RPMI8226 (cell line): ENCODE data around the gene SCRN2.

Experiments
- DNase-seq: peaks from one replicate; pipeline ENCODE4 v3.0.0-alpha.2; 2015

Gene SCRN2

DNA sequence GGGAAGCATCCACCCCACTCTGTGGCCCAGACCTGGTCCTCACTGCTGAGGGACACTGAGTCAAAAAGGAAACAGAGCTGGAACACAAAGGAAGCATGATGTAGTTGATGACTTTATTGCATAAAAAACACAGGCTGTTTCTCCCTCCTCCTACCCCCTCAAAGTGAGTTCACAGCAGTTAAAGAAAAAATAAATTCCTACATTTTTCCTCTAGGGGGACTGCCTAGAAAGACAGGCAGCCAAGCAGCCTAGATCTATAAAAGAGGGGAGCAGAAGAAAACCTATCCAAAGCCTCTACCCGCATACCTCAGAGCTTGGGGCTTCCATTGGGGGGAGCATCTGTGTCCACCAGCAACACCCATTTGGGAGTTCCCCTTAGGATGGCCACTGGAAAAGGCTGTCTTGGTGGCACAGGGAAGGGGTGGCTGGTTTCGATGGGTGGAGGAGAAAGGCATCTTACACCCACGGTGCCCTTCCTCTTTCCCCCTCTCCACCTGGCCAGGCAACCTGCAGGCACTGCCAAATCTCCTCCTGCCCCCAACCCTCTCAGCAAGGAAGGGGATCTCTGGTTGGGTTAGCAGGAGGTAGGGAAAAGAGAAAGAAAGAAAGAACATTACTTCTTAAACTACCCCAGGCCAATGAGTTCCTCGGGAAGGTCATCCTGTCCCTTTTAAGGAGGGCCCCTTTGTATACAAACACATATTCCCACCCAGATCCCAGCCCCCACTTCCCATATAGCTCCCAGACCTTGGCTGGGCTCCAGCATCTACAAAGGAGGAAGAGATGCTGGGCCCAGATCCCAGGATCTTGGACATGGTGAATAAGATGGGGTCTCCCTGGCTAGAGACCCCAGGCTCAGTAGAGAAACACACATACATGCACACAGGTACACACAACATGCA, 4.0 kb upstream of the SCRN2 start:
- no peak for DNase-seq

DNA sequence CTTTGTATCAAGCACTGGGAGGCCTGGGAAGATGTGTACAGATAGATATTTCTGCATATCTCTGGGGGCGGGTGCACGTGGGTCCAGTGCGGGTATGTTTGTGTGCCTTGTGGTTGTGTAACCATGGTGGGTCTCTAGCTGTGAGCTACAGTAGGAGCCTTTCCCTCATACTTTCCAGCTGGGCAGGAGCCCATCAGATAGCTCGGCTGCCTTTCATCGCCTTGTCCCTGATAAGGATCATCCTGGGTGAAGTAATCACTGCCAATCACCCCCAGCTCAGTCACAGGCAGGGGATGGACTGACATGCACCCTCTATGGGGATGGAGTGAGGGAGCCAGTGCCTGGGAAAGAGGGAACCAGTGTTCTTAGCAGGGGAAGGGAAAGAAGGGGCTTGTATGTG, 3.2 kb upstream of the SCRN2 start:
- no peak for DNase-seq

DNA sequence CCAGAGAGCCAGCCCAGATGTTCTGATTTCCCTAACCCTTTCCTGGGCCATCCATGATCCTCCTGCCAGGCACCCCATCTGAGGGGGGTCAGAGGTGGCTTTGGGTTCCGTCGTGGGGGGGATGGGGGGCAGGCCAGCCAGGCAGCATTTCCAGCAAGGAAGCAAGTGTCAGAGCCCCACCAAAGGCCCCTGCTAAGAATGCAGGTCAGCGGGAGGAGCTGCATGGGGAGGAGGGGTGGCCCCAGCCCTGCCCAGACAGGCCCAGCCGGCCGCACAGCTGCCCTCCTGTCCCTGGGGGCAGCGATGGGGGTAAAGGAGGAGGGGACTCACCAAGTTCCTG, 2.3 kb upstream of the SCRN2 start:
- no peak for DNase-seq

DNA sequence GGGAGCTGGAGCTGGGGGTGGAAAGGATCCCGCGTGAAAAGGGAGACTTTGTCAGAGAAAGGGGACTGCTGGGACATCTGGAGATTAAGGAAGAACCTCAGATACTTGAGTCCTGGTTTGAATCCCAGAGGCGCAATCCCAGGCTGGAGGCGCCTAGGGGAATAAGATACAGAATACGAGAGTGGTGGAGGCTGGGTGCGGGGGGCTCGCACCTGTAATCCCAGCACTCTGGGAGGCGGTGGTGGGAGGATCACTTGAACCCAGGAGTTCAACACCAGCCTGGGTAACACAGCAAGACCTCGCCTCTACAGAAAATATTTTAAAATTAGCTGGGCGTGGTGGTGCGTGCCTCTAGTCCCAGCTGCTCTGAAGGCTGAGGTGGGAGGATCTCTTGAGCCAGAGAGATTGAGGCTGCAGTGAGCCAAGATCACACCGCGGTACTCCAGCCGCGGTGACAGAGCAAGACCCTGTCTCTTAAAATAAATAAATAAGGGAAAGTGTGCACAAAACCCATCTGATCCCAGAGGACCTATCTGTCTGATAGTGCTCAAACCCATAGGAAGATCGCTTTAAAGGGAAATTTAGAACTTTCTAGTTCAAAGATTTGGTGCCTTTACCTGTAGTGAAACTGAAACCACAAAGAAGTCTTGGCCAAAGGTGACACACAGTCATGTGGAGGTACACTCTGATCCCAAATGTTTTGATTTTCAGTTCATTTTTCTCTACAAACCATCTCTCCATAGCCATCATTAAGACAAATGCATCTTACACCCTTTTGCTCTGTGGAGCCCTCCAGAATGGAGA, 617 bp upstream of the SCRN2 start:
- peak; percentile 41 for DNase-seq

DNA sequence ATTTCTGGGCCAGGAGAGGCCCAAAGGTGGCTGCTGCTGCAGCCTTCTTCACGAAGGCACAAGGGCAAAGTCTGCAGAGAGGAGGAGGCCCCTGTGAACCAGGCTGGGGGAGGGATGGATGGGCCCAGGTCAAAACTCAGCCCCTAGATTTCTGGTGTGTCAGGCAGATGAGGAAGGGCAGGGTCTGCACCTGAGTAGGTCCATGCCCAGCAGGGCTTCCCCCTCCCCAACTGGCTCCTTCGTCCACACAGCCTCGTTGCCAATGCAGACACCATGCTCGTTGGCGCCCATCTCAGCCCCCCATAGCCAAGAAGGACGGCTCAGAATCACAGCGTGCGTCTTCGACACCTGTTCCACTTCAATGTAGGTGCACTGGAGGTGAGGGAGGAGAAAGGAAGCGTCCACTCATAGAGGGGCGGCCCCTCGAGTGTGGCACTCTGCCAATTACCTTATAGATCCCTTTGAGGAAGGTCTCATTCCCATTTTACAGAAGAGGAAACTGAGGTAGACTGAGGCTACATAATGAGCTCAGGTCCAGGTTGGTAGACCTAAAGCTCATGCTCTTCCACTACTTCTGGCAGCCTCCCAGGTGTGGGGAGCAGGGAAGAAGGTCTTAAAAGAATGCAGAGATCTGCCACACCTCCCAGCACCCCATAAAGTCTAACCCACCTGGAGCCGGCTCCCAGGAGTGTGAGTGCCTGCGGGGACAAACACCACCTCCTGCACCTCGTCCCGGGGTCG, 902 bp downstream of the SCRN2 start:
- DNase-seq, result no peak

DNA sequence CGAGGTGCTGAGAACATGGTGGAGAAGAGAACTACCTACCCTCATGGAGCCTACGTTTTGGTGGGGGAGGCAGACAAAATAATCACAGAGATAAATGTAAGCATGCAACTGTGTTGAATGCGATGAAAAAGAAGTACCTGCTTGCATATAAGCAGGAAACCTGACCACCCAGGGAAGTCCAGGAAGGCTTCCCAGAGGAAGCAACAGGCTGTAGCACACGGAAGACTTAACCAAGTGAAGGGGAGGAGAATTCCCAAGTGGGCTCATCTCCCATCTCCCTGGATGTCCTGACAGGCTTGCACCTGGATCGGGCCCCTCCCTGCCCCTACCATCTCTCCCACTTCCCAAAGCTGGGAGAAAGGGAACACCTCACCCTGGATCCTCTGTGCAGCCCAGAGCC, 2.0 kb downstream of the SCRN2 start:
- no peak for DNase-seq

DNA sequence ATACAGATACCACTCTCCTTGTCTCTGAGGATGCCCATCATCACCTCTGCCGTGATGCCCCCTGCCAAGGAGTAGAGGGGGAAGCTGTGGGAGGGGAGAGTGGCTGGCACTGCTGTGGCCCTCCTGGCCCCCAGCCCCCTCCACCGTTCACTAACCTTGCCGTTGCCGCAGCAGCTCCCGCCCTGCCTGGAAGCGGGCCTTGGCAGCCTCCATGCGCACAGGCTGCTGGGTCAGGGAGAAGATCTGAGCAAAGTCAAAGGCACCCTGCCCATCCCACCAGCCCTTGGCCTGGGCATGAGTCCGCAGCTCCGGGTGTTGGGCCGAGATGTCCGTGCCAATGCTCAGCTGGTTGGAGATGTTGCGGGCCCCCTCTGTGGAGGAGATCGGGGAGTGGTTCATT, 2.4 kb downstream of the SCRN2 start:
- DNase-seq, result no peak

DNA sequence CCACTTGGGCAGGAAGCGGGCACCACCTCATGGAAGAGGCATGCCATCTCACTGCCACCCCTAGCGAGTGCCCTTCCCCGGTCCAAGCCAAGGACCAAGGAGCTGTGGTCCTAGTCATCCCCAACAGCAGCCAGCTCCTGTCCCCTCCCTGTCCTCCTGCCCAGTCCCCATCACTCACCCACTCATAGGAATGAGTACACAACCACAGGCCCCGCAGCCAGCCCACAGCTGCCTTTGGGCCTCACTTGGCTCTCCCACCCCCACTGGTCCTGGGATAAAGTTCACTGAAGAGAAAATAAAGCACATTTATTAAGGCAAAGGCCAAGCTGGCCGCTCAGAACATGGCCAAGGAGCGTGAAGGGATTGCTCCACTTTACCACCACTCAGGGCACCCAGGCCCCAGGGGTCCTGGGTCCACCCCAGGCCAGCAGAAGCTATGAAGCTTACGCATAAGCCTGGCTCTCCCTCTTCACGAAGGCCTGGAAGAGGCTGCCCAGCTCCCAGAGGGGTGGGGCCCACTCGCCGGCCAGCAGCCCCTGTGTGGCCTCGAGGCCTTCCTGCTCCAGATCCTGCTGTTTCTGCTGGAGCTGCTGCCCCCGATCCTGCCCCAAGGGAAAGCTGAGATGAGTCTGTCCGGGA, 3.6 kb downstream of the SCRN2 start:
- no peak for DNase-seq

DNA sequence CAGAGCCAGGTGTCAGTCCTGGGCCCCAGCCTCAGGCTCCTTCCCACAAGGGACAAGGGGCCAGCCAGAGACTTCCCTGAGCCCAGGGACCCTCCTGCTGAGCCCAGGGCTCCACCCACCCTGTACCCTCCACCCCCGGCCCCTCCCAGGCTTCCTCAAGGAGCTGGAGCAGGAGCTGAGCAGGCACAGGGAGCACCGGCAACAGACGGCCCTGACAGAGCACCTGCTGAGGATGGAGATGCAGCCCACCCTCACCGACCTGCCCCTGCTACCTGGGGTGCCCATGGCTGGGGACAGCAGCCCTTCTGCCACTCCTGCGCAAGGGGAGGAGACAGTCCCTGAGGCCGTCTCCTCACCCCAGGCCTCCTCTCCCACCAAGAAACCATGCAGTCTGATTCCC, 4.5 kb downstream of the SCRN2 start:
- DNase-seq, result no peak

DNA sequence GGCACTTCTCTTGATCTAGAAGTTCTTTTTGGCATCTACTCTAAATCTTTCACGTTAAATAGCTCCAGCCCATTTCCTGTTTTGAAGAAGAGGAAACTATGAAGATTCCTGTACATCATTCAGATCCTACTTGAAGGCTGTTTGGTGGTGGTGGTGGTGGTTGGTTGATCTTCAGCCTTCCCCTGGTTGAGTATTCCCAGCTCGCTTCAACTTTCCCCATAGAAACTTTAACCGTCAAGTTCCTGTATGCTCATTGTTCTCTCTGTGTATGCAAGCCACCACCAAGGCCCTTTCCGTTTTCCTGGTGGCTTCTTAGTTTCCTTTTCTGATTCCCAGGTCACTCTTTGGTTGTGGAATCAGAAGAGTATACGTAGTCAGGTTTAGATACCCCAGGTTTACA, 6.3 kb downstream of the SCRN2 start:
- no peak for DNase-seq

DNA sequence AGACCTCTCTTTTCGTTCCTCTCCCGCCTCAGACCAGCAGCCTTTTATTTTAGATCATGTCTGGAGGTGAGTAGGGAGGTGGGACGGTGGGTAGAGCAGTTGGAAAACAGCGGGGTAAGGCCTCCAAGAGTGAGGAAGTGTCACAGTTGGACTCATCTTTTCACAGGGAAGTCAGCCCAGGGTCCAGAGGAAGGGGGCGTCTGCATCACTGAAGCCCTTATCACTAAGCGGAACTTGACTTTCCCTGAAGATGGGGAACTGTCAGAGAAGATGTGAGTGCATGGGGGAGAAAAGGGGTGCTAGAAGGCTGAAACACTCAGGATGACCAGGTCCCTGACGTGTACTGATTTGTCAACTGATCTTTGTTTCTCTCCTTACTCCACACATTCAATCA, 9.1 kb downstream of the SCRN2 start:
- DNase-seq, result no peak

DNA sequence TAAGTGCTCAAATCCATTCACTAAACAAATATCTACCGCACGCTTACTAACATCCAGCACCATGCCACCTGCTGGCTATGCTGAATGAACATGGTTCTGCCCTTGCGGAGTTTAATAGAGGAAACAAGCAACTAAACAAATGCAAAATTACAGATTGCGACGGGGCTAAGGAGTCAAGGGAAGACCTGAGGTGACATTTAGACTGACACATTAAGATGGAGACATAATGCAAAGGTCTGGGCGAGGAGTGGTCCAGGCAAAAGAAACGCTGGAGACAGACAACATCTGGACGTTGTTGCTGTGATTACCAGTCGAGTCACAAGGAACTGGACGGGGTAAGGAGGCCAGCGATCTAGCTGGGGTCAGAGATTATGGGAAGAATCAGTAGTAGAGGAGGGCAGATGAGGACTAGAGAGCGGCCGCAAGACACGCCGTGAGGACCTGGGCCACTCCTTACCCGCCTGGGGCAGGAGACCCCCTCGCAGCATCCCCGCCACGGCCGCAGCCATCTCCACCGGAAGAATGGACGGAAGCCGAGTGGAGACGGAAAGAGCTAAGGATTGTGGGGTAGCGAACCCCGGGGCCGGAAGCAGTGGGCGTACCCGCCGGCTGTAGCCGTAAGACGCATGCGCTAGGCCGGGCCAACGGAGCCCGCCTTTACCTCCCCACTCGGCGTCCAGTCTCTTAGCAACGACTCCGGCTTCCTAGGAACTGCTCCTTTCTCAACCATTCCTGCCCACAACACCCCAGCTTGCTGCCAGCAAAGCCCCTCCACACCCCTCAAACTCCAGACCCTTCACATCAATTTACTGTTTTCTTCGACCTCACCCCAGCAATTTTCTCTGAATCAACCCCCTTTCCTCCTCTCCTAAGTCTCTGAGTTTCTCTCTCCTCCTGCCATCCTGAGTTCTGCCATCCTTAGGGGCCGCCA, 9.8 kb downstream of the SCRN2 start, which contains the start of the genes LRRC46 and MRPL10:
TSS of gene LRRC46 (plus strand) at position 668 of the 931 bp plus-strand sequence. CDS start 320 bp downstream, outside the sequence.
TSS of gene MRPL10 (minus strand) at position 539 of the 931 bp plus-strand sequence. CDS start at position 509, 30 bp downstream.
- peak; percentile 92 for DNase-seq

DNA sequence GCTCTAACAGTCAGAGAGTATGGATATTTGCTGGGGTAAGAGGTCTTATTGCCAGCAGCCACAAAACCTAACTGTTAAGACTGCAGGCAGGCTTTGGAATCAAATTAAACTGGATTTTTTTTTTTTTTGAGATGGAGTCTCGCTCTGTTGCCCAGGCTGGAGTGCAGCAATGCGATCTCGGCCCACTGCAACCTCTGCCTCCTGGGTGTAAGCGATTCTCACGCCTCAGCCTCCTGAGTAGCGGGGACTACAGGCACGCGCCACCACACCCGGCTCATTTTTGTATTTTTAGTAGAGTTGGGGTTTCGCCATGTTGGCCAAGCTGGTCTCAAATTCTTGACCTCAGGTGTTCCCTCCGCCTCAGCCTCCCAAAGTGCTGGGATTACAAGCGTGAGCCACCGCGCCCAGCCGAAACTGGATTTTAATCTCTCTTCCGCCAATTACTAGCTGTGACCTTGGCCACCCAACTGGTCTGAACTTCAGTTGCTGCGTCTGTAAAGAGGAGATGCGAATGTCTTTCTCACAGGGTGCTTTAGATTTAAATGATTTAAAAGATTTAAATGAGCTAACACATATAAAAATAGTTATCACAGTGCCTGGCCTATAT, 10.6 kb downstream of the SCRN2 start:
- no peak for DNase-seq

DNA sequence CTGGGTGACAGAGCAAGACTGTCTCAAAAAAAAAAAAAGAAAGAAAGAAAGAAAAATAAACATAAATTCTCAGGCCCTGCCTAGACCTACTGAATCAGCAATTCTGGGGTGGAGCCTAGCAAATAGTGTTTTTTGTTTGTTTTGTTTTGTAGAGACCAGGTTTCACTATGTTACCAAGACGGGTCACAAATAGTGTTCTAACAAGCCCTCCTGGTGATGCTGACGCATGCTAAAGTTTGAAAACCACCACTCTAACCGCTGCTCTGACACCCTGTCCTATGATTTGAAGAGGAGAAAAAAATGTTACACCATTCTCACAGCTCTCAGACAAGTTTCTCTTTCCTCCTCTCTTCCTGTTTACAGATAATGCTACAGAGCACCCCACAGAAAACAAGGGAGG, 11.2 kb downstream of the SCRN2 start:
- no peak for DNase-seq

DNA sequence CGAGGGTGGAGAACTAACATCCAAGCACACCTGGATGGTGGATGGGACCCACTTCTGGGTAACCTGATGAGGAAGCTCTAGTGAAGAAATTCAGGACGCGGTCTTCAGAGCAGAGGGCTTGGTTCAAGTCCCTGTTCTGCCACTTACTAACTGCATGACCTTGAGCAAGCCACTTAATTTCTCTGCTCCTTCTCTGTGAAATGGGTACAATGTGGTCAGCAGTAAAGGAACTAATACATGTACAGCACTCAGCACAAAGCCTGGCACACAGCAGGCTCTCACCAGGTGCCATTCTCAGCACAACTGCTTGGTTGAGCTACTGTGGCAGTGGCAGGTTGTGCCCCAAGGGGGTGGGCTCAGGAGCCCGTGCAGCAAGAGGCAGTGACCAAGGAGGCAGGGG, 17.6 kb downstream of the SCRN2 start:
- no peak for DNase-seq

DNA sequence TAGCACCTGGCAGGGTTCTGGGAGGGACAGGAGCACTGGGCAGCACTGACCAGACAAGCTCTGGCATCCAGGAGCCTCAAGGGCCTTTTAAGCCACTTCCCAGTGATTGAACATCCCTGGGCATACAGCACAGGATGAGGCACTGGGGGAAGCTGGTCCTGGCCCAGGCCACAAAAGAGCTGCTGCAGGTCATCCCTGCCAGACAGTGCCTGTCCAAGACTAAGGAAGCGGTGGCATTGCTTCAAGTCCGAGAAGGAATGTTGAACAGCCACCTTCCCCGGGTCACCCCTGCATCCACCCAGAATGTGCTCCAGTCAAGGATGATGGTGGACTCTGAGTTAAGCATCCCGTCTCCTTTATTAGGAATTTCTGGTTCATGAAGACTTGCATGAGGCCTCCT, 18.3 kb downstream of the SCRN2 start:
- no peak for DNase-seq

DNA sequence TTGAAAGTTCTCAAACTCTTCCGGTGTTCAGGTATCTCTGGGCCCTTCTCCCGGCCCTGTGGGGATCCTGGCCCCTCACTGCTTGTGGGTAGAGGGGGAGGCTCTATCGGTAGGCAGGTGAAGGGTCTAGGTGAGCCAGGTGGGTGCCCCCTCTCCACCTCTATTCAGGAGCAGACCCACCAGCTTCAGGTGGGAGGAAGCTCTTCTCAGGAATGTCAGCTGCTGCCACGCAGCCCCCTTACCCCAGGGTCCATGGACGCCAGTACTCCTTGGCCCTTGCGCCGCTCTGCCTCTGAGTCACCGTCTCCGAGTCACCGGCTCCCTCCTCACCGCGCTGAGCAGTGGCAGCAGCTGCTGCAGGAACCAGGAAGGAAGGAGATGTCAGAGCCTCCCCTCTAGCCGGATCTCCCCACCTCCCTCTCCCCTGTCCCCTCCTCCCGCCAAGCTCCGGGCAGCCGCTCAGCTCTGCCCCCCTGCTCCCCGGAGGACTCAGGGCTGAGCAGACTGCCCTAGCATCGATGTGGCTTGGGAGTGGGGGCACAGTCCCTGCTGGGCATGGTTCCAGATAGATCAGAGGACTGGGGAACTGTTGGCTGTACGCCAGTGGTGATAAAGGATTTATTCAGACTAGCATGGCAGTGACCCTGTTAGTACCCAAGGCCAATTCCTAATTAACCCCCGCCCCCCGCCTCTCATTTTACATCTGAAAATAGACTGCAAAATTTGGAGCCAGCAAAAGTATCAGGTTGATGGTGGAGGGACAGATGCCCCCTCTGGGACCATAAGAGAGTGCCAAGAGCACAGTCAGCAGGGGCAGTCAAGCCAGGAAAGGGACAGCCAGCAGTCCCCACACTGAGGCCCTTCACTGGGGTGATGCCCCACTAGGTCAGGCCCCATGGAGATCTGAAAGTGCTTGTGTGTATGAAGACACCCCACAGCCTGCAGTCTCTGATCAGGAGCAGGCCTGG, 19.4 kb downstream of the SCRN2 start, which contains the start of gene OSBPL7:
TSS of gene OSBPL7 (minus strand) at position 371 of the 968 bp plus-strand sequence. CDS start 1,516 bp downstream, outside the sequence.
- peak; percentile 87 for DNase-seq

DNA sequence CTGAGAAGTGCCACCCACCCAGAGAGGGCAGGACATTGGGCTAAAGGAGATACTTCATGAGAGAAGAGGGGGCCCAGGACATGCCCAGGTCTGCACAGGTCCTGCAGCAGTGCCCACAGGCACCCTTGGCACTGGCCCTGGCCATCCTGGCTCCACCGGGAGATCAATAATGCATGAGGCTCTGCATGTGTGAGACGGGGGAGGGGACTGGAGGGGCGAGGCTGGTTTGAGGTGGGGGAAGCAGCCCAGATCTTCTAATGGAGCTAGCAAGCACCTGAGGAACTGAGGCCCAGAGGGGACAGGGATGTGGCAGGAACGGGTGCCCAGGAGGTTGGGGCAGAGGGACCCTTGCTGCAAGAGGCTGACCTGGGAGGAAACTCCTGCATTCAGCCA, 20.0 kb downstream of the SCRN2 start:
- no peak for DNase-seq

DNA sequence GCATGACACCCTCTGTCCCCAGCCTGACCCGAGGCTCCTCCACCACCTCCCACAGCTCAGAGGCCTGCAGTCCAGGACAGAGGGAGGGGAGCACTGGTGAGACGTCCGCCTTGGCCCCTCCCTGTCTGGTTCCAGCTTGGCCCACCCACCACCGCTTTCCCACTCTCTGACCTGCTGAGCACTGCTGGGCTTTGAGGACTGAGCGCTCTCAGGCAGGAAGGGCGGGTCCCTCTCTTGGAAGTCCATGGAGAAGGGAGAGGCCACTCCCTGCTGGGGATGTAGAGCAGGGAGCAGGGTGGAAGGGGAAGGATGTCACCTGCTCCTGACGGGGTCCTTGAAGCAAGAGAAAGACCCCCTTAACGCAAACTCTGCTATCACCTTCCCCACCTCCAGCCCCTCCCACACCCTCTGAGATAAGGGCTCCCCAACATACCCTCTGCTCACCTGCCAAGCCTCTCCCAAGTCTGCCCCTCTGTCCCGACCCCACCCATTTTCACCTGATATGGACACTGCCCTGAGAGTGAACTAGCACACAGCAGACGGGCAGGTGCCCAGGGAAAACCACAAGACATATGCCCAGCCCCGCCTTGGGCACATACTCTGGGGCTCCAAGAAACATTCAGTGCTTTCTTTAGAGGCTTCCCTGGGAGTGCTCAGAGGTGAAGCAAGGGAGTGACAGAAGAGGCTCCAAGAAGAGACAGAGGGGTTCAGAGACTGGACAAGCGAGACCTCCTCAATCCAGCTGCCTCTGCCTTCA, 20.9 kb downstream of the SCRN2 start:
- peak; percentile 37 for DNase-seq
